HUES48 (cell line): ENCODE results near the gene SKAP2.

Experiments
- H3K27ac ChIP-seq: one replicate; pipeline ENCODE4 v1.7.0; 2013; ENCODE audit warnings: low read depth, low read length, inconsistent platforms
- H3K27me3 ChIP-seq: 2 replicates; pipeline ENCODE4 v1.6.1; 2013; ENCODE audit warnings: mild to moderate bottlenecking, low read length; ENCODE audit not compliant: control insufficient read depth, insufficient read depth
- H3K36me3 ChIP-seq: 2 replicates; pipeline ENCODE4 v1.6.1; 2013; ENCODE audit warnings: low read length; ENCODE audit not compliant: control insufficient read depth, insufficient read depth
- H3K4me1 ChIP-seq: 2 replicates; pipeline ENCODE4 v1.6.1; 2013; ENCODE audit warnings: mild to moderate bottlenecking, low read length; ENCODE audit not compliant: control insufficient read depth, insufficient read depth
- H3K4me3 ChIP-seq: 2 replicates; pipeline ENCODE4 v1.5.1; 2013; ENCODE audit warnings: mild to moderate bottlenecking, low read depth, low read length
- H3K9ac ChIP-seq: 2 replicates; pipeline ENCODE4 v1.6.1; 2013; ENCODE audit warnings: mild to moderate bottlenecking, low read depth, low read length, moderate library complexity
- H3K9me3 ChIP-seq: 2 replicates; pipeline ENCODE4 v1.6.1; 2013; ENCODE audit warnings: low read length; ENCODE audit not compliant: control insufficient read depth, insufficient read depth

SKAP2 gene

DNA sequence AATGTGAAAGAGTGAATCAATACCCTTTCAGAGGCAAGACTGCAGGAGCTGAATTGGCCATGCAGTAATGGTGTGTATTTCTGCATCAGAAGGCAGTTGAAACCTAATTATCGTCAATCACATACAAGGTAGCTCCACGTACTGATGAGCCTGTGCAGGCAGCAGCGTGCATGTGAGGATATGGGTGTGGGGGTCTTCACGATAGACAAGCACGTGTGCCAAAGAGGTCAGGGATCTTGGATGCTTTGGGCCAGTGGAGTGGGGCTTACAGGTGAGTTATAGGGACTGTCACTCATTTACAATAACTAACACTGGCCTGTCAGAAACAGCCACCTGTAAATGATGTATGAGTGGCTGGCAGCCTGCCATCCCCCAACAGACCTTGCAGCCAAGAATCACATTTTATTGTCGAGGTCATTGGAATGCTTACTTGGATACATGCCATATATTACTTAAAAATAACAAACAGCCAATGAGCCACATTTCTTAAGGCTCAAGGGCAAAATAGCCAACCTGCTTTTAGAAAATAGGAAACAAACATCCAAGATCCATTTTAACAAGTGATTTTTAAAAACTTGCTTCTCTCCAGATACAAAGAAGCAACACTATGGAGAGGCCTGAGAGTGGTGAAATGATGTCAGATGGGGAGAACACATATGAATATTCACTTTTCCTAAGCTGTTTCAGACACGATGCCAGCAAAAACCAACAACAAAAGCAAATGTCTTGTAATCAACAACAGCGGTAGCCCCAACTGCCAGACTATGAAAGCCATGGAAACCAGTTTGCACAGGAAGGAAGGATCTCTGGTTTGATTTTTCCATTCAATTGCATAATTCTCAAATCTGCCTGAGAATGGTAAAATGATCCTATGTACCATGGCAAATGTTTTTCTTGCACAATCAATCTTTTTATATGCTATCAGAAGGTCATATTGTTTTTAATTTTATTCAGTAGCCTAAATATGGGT, 210.7 kb downstream of the SKAP2 start:
- Histone ChIP-seq H3K27ac (no peak overlapping the region), H3K4me3 (no peak overlapping the region), H3K9me3 (no peaks in the 10 kb centered on the region), H3K27me3 (no peaks in the 10 kb centered on the region), H3K36me3 (no peaks in the 10 kb centered on the region), H3K4me1 (peaks cover 54% of the 10 kb centered on the region), H3K9ac (peak overlapping the region; percentile 29; the same call in 1 of the 2 replicates)

DNA sequence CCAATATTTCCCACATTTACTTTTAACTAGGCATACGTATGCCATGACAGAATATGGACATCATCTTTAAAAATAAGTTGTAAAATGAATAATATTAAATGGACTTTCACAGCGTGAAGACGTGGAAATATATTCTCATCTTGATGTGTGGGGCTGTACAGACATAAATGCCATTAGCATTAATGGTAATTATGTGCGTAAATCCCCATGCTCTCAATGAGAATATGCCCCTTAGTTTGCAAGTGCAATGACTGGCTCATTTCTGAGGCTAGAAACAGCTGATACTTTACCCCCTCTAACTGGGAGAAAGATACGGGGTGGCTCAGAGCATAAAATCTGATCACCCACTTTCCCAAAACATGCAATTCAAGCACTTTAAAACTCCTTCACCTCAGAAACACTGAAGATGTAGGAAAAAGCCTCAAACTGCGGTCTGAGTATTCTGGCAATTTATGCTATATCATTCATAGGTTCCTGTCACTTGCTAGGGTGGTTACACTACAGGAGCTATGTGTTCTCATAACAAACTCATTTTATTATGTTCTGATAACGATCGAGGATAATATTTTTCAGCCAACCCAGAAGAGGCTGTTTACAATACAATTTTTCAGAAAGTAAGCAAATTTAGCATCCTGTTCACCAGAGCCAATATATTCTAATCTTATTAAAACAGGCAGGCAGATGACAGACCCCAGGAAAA, 211.8 kb downstream of the SKAP2 start:
- Histone ChIP-seq H3K4me3 (no peak overlapping the region), H3K36me3 (no peaks in the 10 kb centered on the region), H3K9ac (no peak overlapping the region), H3K27ac (no peak overlapping the region), H3K27me3 (no peaks in the 10 kb centered on the region), H3K4me1 (peaks cover 43% of the 10 kb centered on the region), H3K9me3 (no peaks in the 10 kb centered on the region)

GRCh38 chr7:26650103-26650502, 214.3 kb downstream of the SKAP2 start:
- Histone ChIP-seq H3K4me3 (no peak overlapping the region), H3K4me1 (peaks cover 19% of the 10 kb centered on the region), H3K9me3 (no peaks in the 10 kb centered on the region), H3K36me3 (no peaks in the 10 kb centered on the region), H3K9ac (no peak overlapping the region), H3K27ac (no peak overlapping the region), H3K27me3 (no peaks in the 10 kb centered on the region)

GRCh38 chr7:26649388-26649787, 215.0 kb downstream of the SKAP2 start:
- H3K4me3 ChIP-seq: no peak overlapping the region
- H3K9me3 ChIP-seq: no peaks in the 10 kb centered on the region
- H3K36me3 ChIP-seq: no peaks in the 10 kb centered on the region
- no peaks in the 10 kb centered on the region for H3K27me3 ChIP-seq
- H3K9ac ChIP-seq: no peak overlapping the region
- no peak overlapping the region for H3K27ac ChIP-seq
- peaks cover 12% of the 10 kb centered on the region for H3K4me1 ChIP-seq

- Histone ChIP-seq H3K9ac (no peak overlapping the region), H3K27me3 (no peaks in the 10 kb centered on the region), H3K4me1 (peaks cover 4% of the 10 kb centered on the region), H3K9me3 (no peaks in the 10 kb centered on the region), H3K36me3 (no peaks in the 10 kb centered on the region), H3K27ac (no peak overlapping the region), H3K4me3 (no peak overlapping the region)
These were observed 215.8 kb downstream of the SKAP2 start for GRCh38 chr7:26648554-26648953.

GRCh38 chr7:26646336-26647048, 217.9 kb downstream of the SKAP2 start:
- no peaks in the 10 kb centered on the region for H3K9me3 ChIP-seq
- H3K27ac ChIP-seq: no peak overlapping the region
- H3K4me3 ChIP-seq: no peak overlapping the region
- no peaks in the 10 kb centered on the region for H3K4me1 ChIP-seq
- no peak overlapping the region for H3K9ac ChIP-seq
- H3K36me3 ChIP-seq: no peaks in the 10 kb centered on the region
- H3K27me3 ChIP-seq: no peaks in the 10 kb centered on the region

GRCh38 chr7:26645121-26645520, 219.3 kb downstream of the SKAP2 start:
- no peaks in the 10 kb centered on the region for H3K36me3 ChIP-seq
- H3K27me3 ChIP-seq: no peaks in the 10 kb centered on the region
- H3K27ac ChIP-seq: no peak overlapping the region
- H3K9ac ChIP-seq: no peak overlapping the region
- no peak overlapping the region for H3K4me3 ChIP-seq
- no peaks in the 10 kb centered on the region for H3K9me3 ChIP-seq
- no peaks in the 10 kb centered on the region for H3K4me1 ChIP-seq

GRCh38 chr7:26642416-26642815, 222.0 kb downstream of the SKAP2 start:
- H3K9ac ChIP-seq: no peak overlapping the region

GRCh38 chr7:26639695-26640094, 224.7 kb downstream of the SKAP2 start:
- Histone ChIP-seq H3K4me1 (no peaks in the 10 kb centered on the region), H3K27me3 (no peaks in the 10 kb centered on the region), H3K36me3 (no peaks in the 10 kb centered on the region), H3K27ac (no peak overlapping the region), H3K9ac (no peak overlapping the region), H3K4me3 (no peak overlapping the region), H3K9me3 (no peaks in the 10 kb centered on the region)

More at GRCh38 chr7:26642416-26642815, 222.0 kb downstream of the SKAP2 start:
- Histone ChIP-seq H3K27ac (no peak overlapping the region), H3K4me3 (no peak overlapping the region), H3K9me3 (no peaks in the 10 kb centered on the region), H3K4me1 (no peaks in the 10 kb centered on the region), H3K36me3 (no peaks in the 10 kb centered on the region), H3K27me3 (no peaks in the 10 kb centered on the region)

DNA sequence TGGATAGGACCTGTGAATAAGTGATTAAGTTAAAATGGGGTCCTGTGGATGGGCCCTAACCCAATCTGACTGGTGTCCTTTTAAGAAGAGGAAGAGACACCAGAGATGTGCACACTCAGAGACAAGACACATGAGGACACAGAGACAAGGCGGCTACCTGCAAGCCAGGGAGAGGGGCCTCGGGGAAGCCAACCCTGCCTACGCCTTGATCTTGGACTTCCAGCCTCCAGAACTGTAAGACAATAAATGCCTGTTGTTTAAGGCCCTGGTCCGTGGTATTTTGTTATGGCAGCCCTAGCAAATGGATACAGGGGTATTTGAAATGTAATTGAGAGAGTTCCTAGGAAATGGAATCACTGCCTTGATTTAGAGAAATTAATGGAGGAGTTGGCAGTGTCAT, 225.3 kb downstream of the SKAP2 start:
- H3K9ac ChIP-seq: no peak overlapping the region
- H3K27me3 ChIP-seq: no peaks in the 10 kb centered on the region

More for the DNA sequence above, 225.3 kb downstream of the SKAP2 start:
- H3K4me3 ChIP-seq: no peak overlapping the region
- no peaks in the 10 kb centered on the region for H3K9me3 ChIP-seq
- H3K4me1 ChIP-seq: no peaks in the 10 kb centered on the region
- no peaks in the 10 kb centered on the region for H3K36me3 ChIP-seq
- no peak overlapping the region for H3K27ac ChIP-seq
